HuH-7 (cell line): ENCODE measurements around the gene PIWIL4.
"Not testable (repeated sequence)": the region's sequence is repeated elsewhere in the genome, so short reads cannot be mapped to it uniquely, and the experiment has no call there.

Experiments used
- DNase-seq: peaks from one replicate; pipeline ENCODE4 v3.0.0; 2011; ENCODE audit warnings: low spot score

PIWIL4 gene

GRCh38 chr11:94549146-94549545 is 18.0 kb upstream of the PIWIL4 start:
- DNase-seq = no peak

- no peak for DNase-seq
These were observed 16.7 kb upstream of the PIWIL4 start for GRCh38 chr11:94550513-94550912.

GRCh38 chr11:94553938-94554337 is 13.2 kb upstream of the PIWIL4 start:
- no peak for DNase-seq

GRCh38 chr11:94555752-94556329 is 11.3 kb upstream of the PIWIL4 start:
- DNase-seq = not testable (repeated sequence)

- no peak for DNase-seq
These were observed 9.7 kb upstream of the PIWIL4 start for GRCh38 chr11:94557421-94557820.

GRCh38 chr11:94557992-94558391 is 9.2 kb upstream of the PIWIL4 start:
- DNase-seq = no peak

GRCh38 chr11:94558468-94558867 is 8.7 kb upstream of the PIWIL4 start:
- DNase-seq = no peak

GRCh38 chr11:94558932-94559331 is 8.2 kb upstream of the PIWIL4 start:
- no peak for DNase-seq

- no peak for DNase-seq
These were observed 7.8 kb upstream of the PIWIL4 start for GRCh38 chr11:94559361-94559760.

GRCh38 chr11:94560834-94561233 is 6.3 kb upstream of the PIWIL4 start:
- DNase-seq = no peak

GRCh38 chr11:94563176-94563847 is 3.9 kb upstream of the PIWIL4 start:
- DNase-seq = no peak

- DNase-seq = no peak
These were observed 3.2 kb upstream of the PIWIL4 start for GRCh38 chr11:94563848-94564467.

- no peak for DNase-seq
These were observed 1.0 kb downstream of the PIWIL4 start for GRCh38 chr11:94568200-94568599.

GRCh38 chr11:94568717-94569116 is 1.5 kb downstream of the PIWIL4 start:
- no peak for DNase-seq

GRCh38 chr11:94572975-94573374 is 5.8 kb downstream of the PIWIL4 start:
- DNase-seq = not testable (repeated sequence)

GRCh38 chr11:94574193-94574961 is 7.2 kb downstream of the PIWIL4 start:
- DNase-seq = no peak

- no peak for DNase-seq
These were observed 9.1 kb downstream of the PIWIL4 start for GRCh38 chr11:94576306-94576705.

GRCh38 chr11:94577841-94578240 is 10.7 kb downstream of the PIWIL4 start:
- DNase-seq = no peak

- no peak for DNase-seq
These were observed 14.8 kb downstream of the PIWIL4 start for GRCh38 chr11:94581926-94582325.

- no peak for DNase-seq
These were observed 16.2 kb downstream of the PIWIL4 start for GRCh38 chr11:94583213-94583865.

- DNase-seq = no peak
These were observed 16.8 kb downstream of the PIWIL4 start for GRCh38 chr11:94583866-94584500.

- DNase-seq = no peak
These were observed 17.8 kb downstream of the PIWIL4 start for GRCh38 chr11:94584978-94585377.
